ENCODE data around the gene XRN2.

Gene XRN2

GRCh38 chr20:21266191-21266536, 37.0 kb upstream of the XRN2 start:
- DNase-seq (ENCODE audit: insufficient read length, low spot score) (no peak), FAIRE-seq (no peak)
- TF ChIP-seq CTCF (IDR thresholded peaks at IDR 0.05; ENCODE audit: insufficient read depth, missing control alignments) = no peak

GRCh38 chr20:21269772-21270171, 33.4 kb upstream of the XRN2 start:
- no peak for TF ChIP-seq CTCF (IDR thresholded peaks at IDR 0.05; ENCODE audit: insufficient read depth, missing control alignments)
- DNase-seq (ENCODE audit: insufficient read length, low spot score) (no peak), FAIRE-seq (no peak)

- DNase-seq (ENCODE audit: insufficient read length, low spot score) = no peak
- no peak for FAIRE-seq
- TF ChIP-seq CTCF (IDR thresholded peaks at IDR 0.05; ENCODE audit: insufficient read depth, missing control alignments) = no peak
These were observed 32.3 kb upstream of the XRN2 start for GRCh38 chr20:21270806-21271205.

GRCh38 chr20:21272279-21272678, 30.9 kb upstream of the XRN2 start:
- FAIRE-seq = no peak
- TF ChIP-seq CTCF (IDR thresholded peaks at IDR 0.05; ENCODE audit: insufficient read depth, missing control alignments) = no peak
- no peak for DNase-seq (ENCODE audit: insufficient read length, low spot score)

- FAIRE-seq (no peak), DNase-seq (ENCODE audit: insufficient read length, low spot score) (no peak)
- TF ChIP-seq CTCF (IDR thresholded peaks at IDR 0.05; ENCODE audit: insufficient read depth, missing control alignments) = no peak
These were observed 30.5 kb upstream of the XRN2 start for GRCh38 chr20:21272679-21273078.

- DNase-seq (ENCODE audit: insufficient read length, low spot score) = no peak
- FAIRE-seq = no peak
- no peak for TF ChIP-seq CTCF (IDR thresholded peaks at IDR 0.05; ENCODE audit: insufficient read depth, missing control alignments)
These were observed 29.3 kb upstream of the XRN2 start for GRCh38 chr20:21273755-21274386.

- DNase-seq (ENCODE audit: insufficient read length, low spot score) = no peak
- no peak for TF ChIP-seq CTCF (IDR thresholded peaks at IDR 0.05; ENCODE audit: insufficient read depth, missing control alignments)
- no peak for FAIRE-seq
These were observed 24.3 kb upstream of the XRN2 start for GRCh38 chr20:21278829-21279228.
